ENCODE measurements around the gene OBSCN.
A peak's percentile ranks its signal among the peaks of the same experiment; 100 is the strongest.
"Not testable (repeated sequence)": the region's sequence is repeated elsewhere in the genome, so short reads cannot be mapped to it uniquely, and the experiment has no call there.

Gene OBSCN

GRCh38 chr1:228263636-228264035 lies 55.8 kb downstream of the OBSCN start:
- no peak for DNase-seq

- no peak for DNase-seq
Observed at GRCh38 chr1:228264090-228264829, 56.4 kb downstream of the OBSCN start.

- DNase-seq, result no peak
Observed at GRCh38 chr1:228265167-228265566, 57.3 kb downstream of the OBSCN start.

- no peak for DNase-seq
Observed at GRCh38 chr1:228267962-228268880, 60.4 kb downstream of the OBSCN start.

GRCh38 chr1:228268881-228269265 lies 61.0 kb downstream of the OBSCN start:
- DNase-seq, result no peak

GRCh38 chr1:228269431-228269830 lies 61.6 kb downstream of the OBSCN start:
- not testable (repeated sequence) for DNase-seq

- no peak for DNase-seq
Observed at GRCh38 chr1:228270032-228270431, 62.2 kb downstream of the OBSCN start.

- no peak for DNase-seq
Observed at GRCh38 chr1:228271701-228272251, 63.9 kb downstream of the OBSCN start.

GRCh38 chr1:228272331-228272791 lies 64.5 kb downstream of the OBSCN start:
- DNase-seq, result no peak

- no peak for DNase-seq
Observed at GRCh38 chr1:228272831-228273571, 65.2 kb downstream of the OBSCN start.

GRCh38 chr1:228273720-228274451 lies 66.0 kb downstream of the OBSCN start:
- no peak for DNase-seq

GRCh38 chr1:228274452-228275178 lies 66.8 kb downstream of the OBSCN start:
- DNase-seq, result no peak

GRCh38 chr1:228275179-228275429 lies 67.3 kb downstream of the OBSCN start:
- DNase-seq, result no peak

- peak; percentile 92 for DNase-seq
Observed at GRCh38 chr1:228275430-228276173, 67.8 kb downstream of the OBSCN start.

GRCh38 chr1:228276174-228276831 lies 68.5 kb downstream of the OBSCN start:
- no peak for DNase-seq

- no peak for DNase-seq
Observed at GRCh38 chr1:228276901-228277490, 69.2 kb downstream of the OBSCN start.

- no peak for DNase-seq
Observed at GRCh38 chr1:228277491-228278431, 69.9 kb downstream of the OBSCN start.

- no peak for DNase-seq
Observed at GRCh38 chr1:228278432-228278941, 70.6 kb downstream of the OBSCN start.
